HepG2 (cell line): Measurements from ENCODE around the gene ZBP1. TPM values are rescaled to one million over a fixed set of nuclear protein-coding genes. Genes with fewer than 3 reads are reported as not detected.

Experiments used
- CENPX ChIP-seq: sonication (generic); formaldehyde crosslinking; IDR thresholded peaks from 2 replicates; pipeline ENCODE4 v1.9.0; 2021; ENCODE audit warnings: mild to moderate bottlenecking, missing genetic modification reagents, moderate library complexity
- ESRRA ChIP-seq: sonication (generic); formaldehyde crosslinking; IDR thresholded peaks from 2 replicates; pipeline ENCODE4 v1.5.1; 2020; ENCODE audit warnings: mild to moderate bottlenecking, low read depth, missing genetic modification reagents
- FOXP4 ChIP-seq: sonication (generic); formaldehyde crosslinking; IDR thresholded peaks from 2 replicates; pipeline ENCODE4 v1.4.0; 2020; ENCODE audit warnings: missing genetic modification reagents
- HOXA3 ChIP-seq: sonication (generic); formaldehyde crosslinking; IDR thresholded peaks from 2 replicates; pipeline ENCODE4 v1.5.0; 2020; ENCODE audit warnings: missing genetic modification reagents
- MAF1 ChIP-seq: sonication (generic); formaldehyde crosslinking; IDR thresholded peaks from 2 replicates; pipeline ENCODE4 v1.5.0; 2020; ENCODE audit warnings: missing genetic modification reagents, borderline replicate concordance
- MTERF4 ChIP-seq: sonication (generic); formaldehyde crosslinking; IDR thresholded peaks from 2 replicates; pipeline ENCODE4 v1.8.0; 2023; ENCODE audit warnings: mild to moderate bottlenecking, missing genetic modification reagents
- MZF1 ChIP-seq: sonication (generic); formaldehyde crosslinking; IDR thresholded peaks from 2 replicates; pipeline ENCODE4 v1.8.1; 2023; ENCODE audit warnings: mild to moderate bottlenecking, missing genetic modification reagents, borderline replicate concordance
- NCOA1 ChIP-seq: sonication (generic); formaldehyde crosslinking; IDR thresholded peaks from 2 replicates; pipeline ENCODE4 v1.9.0; 2021; ENCODE audit warnings: missing genetic modification reagents
- NR1H2 ChIP-seq: sonication (generic); formaldehyde crosslinking; IDR thresholded peaks from 2 replicates; pipeline ENCODE4 v1.8.1; 2022; ENCODE audit warnings: low read depth, missing genetic modification reagents, borderline replicate concordance
- TERF1 ChIP-seq: sonication (generic); formaldehyde crosslinking; IDR thresholded peaks from 2 replicates; pipeline ENCODE4 v1.8.0; 2022; ENCODE audit warnings: mild to moderate bottlenecking, missing genetic modification reagents, moderate library complexity
- ZNF275 ChIP-seq: sonication (generic); formaldehyde crosslinking; IDR thresholded peaks from 2 replicates; pipeline ENCODE4 v1.8.0; 2022; ENCODE audit warnings: missing genetic modification reagents, mild to moderate bottlenecking, inconsistent platforms, borderline replicate concordance
- ZNF292 ChIP-seq: sonication (generic); formaldehyde crosslinking; IDR thresholded peaks from 2 replicates; pipeline ENCODE4 v1.8.1; 2022; ENCODE audit warnings: mild to moderate bottlenecking, low read depth, missing genetic modification reagents, borderline replicate concordance
- ZNF510 ChIP-seq: sonication (generic); formaldehyde crosslinking; IDR thresholded peaks from 2 replicates; pipeline ENCODE4 v1.4.0; 2020; ENCODE audit warnings: low read depth, mild to moderate bottlenecking, missing genetic modification reagents
- ZNF678 ChIP-seq: sonication (generic); formaldehyde crosslinking; IDR thresholded peaks from 2 replicates; pipeline ENCODE4 v1.4.0; 2020; ENCODE audit warnings: mild to moderate bottlenecking, missing genetic modification reagents
- ZNF724P ChIP-seq: sonication (generic); formaldehyde crosslinking; IDR thresholded peaks from 2 replicates; pipeline ENCODE4 v1.8.0; 2022; ENCODE audit warnings: missing genetic modification reagents, borderline replicate concordance
- ZSCAN25 ChIP-seq: sonication (generic); formaldehyde crosslinking; IDR thresholded peaks from 2 replicates; pipeline ENCODE4 v1.8.0; 2022; ENCODE audit warnings: mild to moderate bottlenecking, missing genetic modification reagents
- polyA plus RNA-seq, 8 experiments: library from polyadenylated mRNA; depleted of rRNA in 3 of 8; stranded (reverse) in 7 of 8; unstranded in 1 of 8; fragments of >200 nt; fragmentation: Illumina TruSeq in 4 of 8; extraction: Trizol in 4 of 8; gene quantifications; 2 replicates each; pipeline versions ENCODE4 v1.2.1 to v1.2.3, GENCODE V29; 2011 to 2016; ENCODE audit warnings: low read depth in 4 of 8, missing spikeins in 1 of 8, mixed read lengths in 1 of 8; ENCODE audit not compliant: insufficient read depth in 1 of 8
- total RNA-seq, 5 experiments: library from RNA; depleted of rRNA; stranded (reverse); fragments of >200 nt; fragmentation: Illumina TruSeq; extraction: Trizol; gene quantifications; 2 replicates each; pipeline ENCODE4 v1.2.3, GENCODE V29; 2016; ENCODE audit warnings: low read depth in 1 of 5
- TF ChIP-seq, protein P1 (sequence below): sonication (generic); formaldehyde crosslinking; IDR thresholded peaks from 2 replicates; pipeline ENCODE4 v1.8.1; 2022; ENCODE audit warnings: low read depth, mild to moderate bottlenecking, missing genetic modification reagents

The ZBP1 gene
- total and polyA plus RNA-seq, 2 of the 13 experiments (the other 11 are each of a cell fraction or from before 2014, with no cell fraction given): not detected

GRCh38 chr20:57559658-57560553 lies 60.3 kb downstream of the ZBP1 start (continued):
- TF ChIP-seq, protein P1, sequence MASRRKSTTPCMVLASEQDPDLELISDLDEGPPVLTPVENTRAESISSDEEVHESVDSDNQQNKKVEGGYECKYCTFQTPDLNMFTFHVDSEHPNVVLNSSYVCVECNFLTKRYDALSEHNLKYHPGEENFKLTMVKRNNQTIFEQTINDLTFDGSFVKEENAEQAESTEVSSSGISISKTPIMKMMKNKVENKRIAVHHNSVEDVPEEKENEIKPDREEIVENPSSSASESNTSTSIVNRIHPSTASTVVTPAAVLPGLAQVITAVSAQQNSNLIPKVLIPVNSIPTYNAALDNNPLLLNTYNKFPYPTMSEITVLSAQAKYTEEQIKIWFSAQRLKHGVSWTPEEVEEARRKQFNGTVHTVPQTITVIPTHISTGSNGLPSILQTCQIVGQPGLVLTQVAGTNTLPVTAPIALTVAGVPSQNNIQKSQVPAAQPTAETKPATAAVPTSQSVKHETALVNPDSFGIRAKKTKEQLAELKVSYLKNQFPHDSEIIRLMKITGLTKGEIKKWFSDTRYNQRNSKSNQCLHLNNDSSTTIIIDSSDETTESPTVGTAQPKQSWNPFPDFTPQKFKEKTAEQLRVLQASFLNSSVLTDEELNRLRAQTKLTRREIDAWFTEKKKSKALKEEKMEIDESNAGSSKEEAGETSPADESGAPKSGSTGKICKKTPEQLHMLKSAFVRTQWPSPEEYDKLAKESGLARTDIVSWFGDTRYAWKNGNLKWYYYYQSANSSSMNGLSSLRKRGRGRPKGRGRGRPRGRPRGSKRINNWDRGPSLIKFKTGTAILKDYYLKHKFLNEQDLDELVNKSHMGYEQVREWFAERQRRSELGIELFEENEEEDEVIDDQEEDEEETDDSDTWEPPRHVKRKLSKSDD (CRISPR knock-in tag): no peak
- TF ChIP-seq NCOA1 (CRISPR knock-in tag) (no peak), MAF1 (CRISPR knock-in tag) (no peak), CENPX (CRISPR knock-in tag) (no peak), ESRRA (no peak), ZNF292 (CRISPR knock-in tag) (no peak), ZSCAN25 (no peak), ZNF275 (CRISPR knock-in tag) (no peak), NR1H2 (CRISPR knock-in tag) (no peak), MZF1 (CRISPR knock-in tag) (0 out of 2 replicates have a peak, but pooled peaks have one; percentile 26), HOXA3 (peak; percentile 3; the same call in 1 of the 2 replicates), MTERF4 (CRISPR knock-in tag) (0 out of 2 replicates have a peak, but pooled peaks have one; percentile 36), ZNF678 (CRISPR knock-in tag) (no peak), ZNF510 (CRISPR knock-in tag) (0 out of 2 replicates have a peak, but pooled peaks have one; percentile 3), FOXP4 (CRISPR knock-in tag) (no peak), TERF1 (peak; percentile 57; the same call in 1 of the 2 replicates), ZNF724P (CRISPR knock-in tag) (peak; percentile 38; the same call in 1 of the 2 replicates)
